WERI-Rb-1 (cell line): ENCODE data around the gene GGT5.
A peak's percentile ranks its signal among the peaks of the same experiment; 100 is the strongest.

ENCODE experiments used
- DNase-seq: peaks from one replicate; pipeline ENCODE4 v3.0.0-alpha.2; 2020
- H3K27ac ChIP-seq: fragments of 250-450 bp; sonication (Bioruptor Pico); 2 replicates; pipeline ENCODE4 v1.5.1; 2020; ENCODE audit warnings: mild to moderate bottlenecking, moderate library complexity
- H3K27me3 ChIP-seq: fragments of 250-450 bp; sonication (Bioruptor Pico); 2 replicates; pipeline ENCODE4 v1.5.1; 2021; ENCODE audit warnings: mild to moderate bottlenecking, low read depth, moderate library complexity; ENCODE audit not compliant: insufficient read depth, severe bottlenecking
- H3K36me3 ChIP-seq: fragments of 250-450 bp; sonication (Bioruptor Pico); 2 replicates; pipeline ENCODE4 v1.5.1; 2020; ENCODE audit warnings: mild to moderate bottlenecking, moderate library complexity
- H3K4me3 ChIP-seq: 2 replicates; pipeline ENCODE4 v1.5.1; 2011; ENCODE audit warnings: low read depth, mild to moderate bottlenecking, control low read depth, low read length
- H3K9me3 ChIP-seq: fragments of 250-450 bp; sonication (Bioruptor Pico); 2 replicates; pipeline ENCODE4 v1.5.1; 2021; ENCODE audit warnings: mild to moderate bottlenecking, moderate library complexity; ENCODE audit not compliant: severe bottlenecking
- TF ChIP-seq, protein P1 (sequence below): IDR thresholded peaks from 2 replicates; pipeline ENCODE4 v1.5.1; 2011; ENCODE audit warnings: low read depth, mild to moderate bottlenecking, control low read depth, inconsistent platforms, low read length

Gene GGT5

DNA sequence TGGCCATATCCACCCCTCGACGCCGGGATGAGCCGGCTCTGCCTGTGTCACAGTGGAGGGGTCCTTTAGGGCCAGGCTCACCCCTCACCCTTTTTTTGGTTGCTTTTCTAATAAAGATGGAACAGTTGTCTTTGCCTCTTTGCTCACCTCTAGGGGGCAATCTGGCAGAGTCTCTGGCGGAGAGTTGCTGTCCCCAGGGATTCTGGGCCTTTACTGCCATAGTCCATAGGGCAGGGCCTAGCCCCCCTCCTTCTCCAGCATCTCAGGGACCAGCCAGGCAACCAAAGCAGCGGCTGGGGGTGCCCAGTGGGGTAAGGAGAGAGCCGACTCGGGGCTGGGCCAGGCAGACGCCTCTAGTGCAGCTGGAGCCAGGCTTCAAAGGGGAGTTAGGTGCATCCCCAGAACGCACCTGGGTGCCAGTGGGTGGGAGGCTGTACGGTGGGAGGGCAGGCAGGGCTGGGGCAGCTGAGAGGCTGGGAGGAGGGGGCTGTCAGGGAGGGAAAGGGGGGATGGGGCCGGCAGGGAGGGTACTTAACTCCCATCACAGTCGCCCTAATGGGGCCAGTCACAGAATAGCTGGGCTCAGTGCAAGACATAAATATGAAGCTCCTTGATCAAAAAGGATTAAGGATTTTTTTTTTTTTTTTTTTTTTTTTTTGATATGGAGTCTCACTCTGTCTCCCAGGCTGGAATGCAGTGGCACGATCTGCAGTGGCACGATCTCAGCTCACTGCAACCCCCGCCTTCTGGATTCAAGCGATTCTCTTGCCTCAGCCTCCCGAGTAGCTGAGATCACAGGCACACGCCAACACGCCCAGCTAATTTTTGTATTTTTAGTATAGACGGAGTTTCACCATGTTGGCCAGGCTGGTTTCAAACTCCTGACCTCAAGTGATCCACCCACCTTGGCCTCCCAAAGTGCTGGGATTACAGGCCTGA is 66.1 kb downstream of the GGT5 start:
- no peak overlapping the region for H3K4me3 ChIP-seq
- TF ChIP-seq, protein P1, sequence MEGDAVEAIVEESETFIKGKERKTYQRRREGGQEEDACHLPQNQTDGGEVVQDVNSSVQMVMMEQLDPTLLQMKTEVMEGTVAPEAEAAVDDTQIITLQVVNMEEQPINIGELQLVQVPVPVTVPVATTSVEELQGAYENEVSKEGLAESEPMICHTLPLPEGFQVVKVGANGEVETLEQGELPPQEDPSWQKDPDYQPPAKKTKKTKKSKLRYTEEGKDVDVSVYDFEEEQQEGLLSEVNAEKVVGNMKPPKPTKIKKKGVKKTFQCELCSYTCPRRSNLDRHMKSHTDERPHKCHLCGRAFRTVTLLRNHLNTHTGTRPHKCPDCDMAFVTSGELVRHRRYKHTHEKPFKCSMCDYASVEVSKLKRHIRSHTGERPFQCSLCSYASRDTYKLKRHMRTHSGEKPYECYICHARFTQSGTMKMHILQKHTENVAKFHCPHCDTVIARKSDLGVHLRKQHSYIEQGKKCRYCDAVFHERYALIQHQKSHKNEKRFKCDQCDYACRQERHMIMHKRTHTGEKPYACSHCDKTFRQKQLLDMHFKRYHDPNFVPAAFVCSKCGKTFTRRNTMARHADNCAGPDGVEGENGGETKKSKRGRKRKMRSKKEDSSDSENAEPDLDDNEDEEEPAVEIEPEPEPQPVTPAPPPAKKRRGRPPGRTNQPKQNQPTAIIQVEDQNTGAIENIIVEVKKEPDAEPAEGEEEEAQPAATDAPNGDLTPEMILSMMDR, result peak; percentile 54
- DNase-seq, result peak; percentile 47
- H3K36me3 ChIP-seq, result peaks cover 41% of the 10 kb centered on the region
- peak overlapping the region; percentile 84 for H3K27ac ChIP-seq
- no peaks in the 10 kb centered on the region for H3K27me3 ChIP-seq
- H3K9me3 ChIP-seq, result no peaks in the 10 kb centered on the region

DNA sequence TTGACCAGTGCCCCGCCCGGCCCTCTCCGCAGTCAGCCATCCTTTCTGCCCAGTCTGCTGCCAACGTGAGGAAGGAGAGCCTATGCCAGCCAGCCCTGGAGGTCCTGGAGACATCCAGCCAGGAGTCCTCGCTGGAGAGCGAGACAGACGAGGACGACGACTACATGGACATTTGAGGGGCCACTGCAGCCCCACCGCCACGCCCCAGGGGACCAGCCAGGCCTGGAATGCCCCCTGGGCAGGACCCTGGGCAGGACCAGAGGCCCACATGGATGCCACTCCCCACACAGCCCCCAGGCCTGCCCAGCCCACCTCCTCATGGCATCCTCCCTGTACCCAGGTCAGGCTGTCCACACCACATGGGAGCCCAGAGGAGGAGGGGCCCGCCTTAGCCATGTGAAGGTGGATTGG is 66.9 kb downstream of the GGT5 start:
- Histone ChIP-seq H3K27me3 (no peaks in the 10 kb centered on the region), H3K27ac (no peak overlapping the region), H3K36me3 (peaks cover 43% of the 10 kb centered on the region), H3K9me3 (no peaks in the 10 kb centered on the region), H3K4me3 (no peak overlapping the region)
- DNase-seq, result no peak
- TF ChIP-seq, protein P1, result no peak

DNA sequence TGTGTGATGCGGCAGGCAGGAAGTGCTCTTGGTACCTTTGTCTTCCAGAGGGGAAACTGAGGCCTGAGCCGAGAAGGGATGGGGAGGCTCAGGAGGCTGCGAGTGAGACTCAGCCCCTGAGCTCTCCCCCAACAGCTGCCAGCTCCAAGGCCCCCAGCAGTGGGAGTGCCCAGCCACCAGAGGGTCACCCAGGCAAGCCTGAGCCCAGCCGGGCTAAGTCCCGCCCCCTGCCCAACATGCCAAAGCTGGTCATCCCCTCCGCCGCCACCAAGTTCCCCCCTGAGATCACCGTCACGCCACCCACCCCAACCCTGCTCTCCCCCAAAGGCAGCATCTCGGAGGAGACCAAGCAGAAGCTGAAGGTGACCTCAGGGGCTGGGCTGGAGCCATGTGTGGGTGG is 67.4 kb downstream of the GGT5 start:
- Histone ChIP-seq H3K27me3 (no peaks in the 10 kb centered on the region), H3K9me3 (no peaks in the 10 kb centered on the region), H3K36me3 (peaks cover 49% of the 10 kb centered on the region), H3K4me3 (no peak overlapping the region), H3K27ac (peak overlapping the region; percentile 20; the same call in 1 of the 2 replicates)
- no peak for DNase-seq
- TF ChIP-seq, protein P1, result no peak

DNA sequence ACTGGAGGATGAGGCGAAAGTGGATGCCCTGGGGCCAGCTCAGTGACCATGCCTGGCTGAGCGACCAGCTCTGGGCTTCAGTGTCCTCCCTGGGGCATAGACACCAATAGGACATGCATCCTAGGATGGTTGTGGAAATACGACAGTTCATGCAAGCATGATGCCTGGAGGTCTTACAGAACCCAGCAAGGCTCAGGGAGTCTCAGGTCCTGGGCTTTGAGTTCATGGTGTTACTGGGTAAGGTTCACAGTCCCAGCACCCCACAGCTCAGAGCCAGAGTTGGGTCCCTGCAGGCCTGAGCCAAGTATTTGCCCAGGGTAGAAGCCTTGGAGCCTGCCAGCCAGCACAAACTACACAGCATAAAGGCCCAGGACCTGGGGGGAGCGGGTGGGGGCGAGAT is 67.8 kb downstream of the GGT5 start:
- Histone ChIP-seq H3K36me3 (peaks cover 53% of the 10 kb centered on the region), H3K27ac (peak overlapping the region; percentile 20; the same call in 1 of the 2 replicates), H3K4me3 (no peak overlapping the region), H3K27me3 (no peaks in the 10 kb centered on the region), H3K9me3 (no peaks in the 10 kb centered on the region)
- no peak for DNase-seq
- TF ChIP-seq, protein P1, result no peak

DNA sequence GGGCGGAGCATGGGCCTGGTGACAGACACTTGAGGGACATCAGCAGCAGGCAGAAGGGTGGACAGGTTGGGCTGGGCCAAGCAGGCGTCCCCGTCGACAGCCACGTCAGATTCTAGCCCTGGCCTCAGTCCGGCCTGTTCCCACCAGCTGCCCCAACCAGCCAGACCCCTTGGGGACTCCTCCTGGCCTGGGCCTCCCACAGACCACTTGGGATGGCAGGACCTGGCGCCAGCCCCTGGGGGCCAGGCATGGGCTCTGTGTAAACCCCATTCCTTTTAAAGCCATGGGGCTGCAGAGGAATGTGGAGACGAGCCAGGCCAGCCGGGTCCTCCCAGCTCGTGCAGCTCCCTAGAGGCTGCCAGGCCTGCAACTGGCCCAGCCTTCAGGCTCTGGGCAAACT is 68.3 kb downstream of the GGT5 start:
- no peak overlapping the region for H3K4me3 ChIP-seq
- no peak overlapping the region; the same call in 1 of the 2 replicates for H3K27ac ChIP-seq
- no peak for DNase-seq
- TF ChIP-seq, protein P1, result no peak
- H3K9me3 ChIP-seq, result no peaks in the 10 kb centered on the region
- H3K27me3 ChIP-seq, result no peaks in the 10 kb centered on the region
- H3K36me3 ChIP-seq, result peaks cover 57% of the 10 kb centered on the region
